GM12873 (cell line): ENCODE results near the gene RASAL2.
A peak's percentile ranks its signal among the peaks of the same experiment; 100 is the strongest.

Experiments
- TF ChIP-seq, protein P1 (sequence below): IDR thresholded peaks from 2 replicates; pipeline ENCODE4 v1.5.1; 2012; ENCODE audit warnings: low read depth, mild to moderate bottlenecking, moderate library complexity, low read length, control low read depth; ENCODE audit not compliant: insufficient read depth; ENCODE audit errors: missing control alignments

The RASAL2 gene

DNA sequence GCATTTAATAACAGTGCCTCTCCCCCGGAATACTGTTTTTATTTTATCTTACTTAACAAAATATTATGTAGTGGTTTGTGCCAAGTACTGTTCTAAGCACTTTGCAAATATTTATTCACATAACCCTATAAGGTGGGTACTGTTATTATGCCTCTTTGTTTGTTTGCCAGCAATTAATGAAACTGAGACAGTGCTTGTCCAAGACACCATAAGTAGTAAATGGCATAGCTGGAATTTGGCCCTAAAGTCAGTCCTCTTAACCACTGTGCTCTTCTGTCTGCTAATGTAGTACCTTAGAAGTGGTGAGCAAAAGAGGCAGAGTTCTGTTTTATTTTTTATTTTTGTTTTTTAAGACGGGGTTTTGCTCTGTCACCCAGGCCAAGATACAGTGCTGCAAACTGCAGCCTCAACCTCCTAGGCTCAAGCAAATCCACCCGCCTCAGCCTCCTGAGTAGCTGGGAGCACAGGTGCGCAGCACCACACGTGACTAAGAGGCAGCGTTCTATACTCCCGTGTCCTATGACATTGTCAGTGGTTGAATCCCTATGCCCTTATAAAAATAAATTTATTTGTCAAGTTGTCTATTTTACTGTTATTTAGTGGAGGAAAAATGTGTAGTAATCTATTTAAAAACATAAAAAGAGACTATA, 237.1 kb downstream of the RASAL2 start:
- TF ChIP-seq, protein P1, sequence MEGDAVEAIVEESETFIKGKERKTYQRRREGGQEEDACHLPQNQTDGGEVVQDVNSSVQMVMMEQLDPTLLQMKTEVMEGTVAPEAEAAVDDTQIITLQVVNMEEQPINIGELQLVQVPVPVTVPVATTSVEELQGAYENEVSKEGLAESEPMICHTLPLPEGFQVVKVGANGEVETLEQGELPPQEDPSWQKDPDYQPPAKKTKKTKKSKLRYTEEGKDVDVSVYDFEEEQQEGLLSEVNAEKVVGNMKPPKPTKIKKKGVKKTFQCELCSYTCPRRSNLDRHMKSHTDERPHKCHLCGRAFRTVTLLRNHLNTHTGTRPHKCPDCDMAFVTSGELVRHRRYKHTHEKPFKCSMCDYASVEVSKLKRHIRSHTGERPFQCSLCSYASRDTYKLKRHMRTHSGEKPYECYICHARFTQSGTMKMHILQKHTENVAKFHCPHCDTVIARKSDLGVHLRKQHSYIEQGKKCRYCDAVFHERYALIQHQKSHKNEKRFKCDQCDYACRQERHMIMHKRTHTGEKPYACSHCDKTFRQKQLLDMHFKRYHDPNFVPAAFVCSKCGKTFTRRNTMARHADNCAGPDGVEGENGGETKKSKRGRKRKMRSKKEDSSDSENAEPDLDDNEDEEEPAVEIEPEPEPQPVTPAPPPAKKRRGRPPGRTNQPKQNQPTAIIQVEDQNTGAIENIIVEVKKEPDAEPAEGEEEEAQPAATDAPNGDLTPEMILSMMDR, result no peak

DNA sequence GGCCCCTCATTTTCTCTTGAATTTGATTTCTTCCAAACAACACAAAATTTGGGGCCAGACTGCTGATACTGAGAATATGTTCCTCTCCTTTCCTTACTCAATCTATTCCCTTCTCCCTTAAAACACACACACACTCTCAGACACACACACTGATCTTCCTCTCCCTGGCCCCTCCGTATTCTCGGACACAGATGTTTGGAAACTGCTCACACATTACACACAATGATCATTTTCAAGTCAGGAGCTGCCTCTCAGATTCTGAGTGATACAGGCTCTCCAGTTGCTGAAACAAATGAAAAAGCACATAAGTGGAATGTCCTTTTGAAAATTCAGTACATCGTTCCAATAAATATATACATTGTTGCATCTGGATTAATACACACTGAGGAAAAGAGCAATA, 241.5 kb downstream of the RASAL2 start:
- TF ChIP-seq, protein P1, result no peak

DNA sequence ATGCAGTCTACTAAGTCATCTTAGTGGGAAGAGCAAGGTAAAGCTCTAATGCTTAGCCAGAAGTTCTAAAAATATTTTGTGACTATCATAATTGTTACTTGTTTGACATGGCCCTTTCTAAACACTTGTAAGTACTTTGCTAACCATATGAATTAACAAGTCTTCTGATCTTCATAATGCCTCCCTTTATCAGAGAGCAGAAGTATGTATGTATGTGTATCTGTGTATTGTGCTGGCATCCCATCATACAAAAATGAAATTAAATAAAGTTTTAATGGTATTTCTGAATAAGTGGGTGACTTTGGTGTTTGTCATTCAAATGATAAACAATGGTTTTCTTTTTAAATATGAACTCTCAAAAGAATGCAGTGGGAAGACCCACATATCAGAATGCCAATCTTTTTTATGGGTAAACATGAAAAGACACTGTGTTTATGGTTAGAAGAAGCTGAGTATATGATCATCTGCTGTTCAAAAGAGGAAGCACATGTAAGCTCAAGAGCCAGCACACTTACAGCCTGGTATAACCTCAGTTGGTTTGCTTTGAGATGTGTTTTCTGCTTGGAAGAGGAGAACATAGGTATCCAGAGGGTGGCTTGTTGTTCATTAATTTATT, 243.3 kb downstream of the RASAL2 start:
- TF ChIP-seq, protein P1, result no peak

DNA sequence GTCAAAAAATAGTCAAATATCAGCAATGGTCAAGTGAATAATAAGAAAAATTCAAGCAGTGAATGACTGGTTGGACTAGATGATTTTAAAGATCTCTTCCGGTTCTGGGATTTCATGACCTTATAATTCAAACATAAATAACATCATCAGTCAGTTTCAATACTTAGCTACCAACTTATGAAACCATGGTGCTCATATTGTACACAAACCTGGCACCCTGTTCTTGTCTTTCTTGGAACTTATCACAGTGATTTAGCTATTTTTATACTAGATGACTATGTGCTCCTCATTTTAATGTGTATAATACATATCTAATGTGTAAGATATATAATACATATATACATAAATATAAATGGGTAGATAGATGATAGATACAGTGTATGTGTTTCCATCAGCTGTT, 245.9 kb downstream of the RASAL2 start:
- TF ChIP-seq, protein P1, result no peak

DNA sequence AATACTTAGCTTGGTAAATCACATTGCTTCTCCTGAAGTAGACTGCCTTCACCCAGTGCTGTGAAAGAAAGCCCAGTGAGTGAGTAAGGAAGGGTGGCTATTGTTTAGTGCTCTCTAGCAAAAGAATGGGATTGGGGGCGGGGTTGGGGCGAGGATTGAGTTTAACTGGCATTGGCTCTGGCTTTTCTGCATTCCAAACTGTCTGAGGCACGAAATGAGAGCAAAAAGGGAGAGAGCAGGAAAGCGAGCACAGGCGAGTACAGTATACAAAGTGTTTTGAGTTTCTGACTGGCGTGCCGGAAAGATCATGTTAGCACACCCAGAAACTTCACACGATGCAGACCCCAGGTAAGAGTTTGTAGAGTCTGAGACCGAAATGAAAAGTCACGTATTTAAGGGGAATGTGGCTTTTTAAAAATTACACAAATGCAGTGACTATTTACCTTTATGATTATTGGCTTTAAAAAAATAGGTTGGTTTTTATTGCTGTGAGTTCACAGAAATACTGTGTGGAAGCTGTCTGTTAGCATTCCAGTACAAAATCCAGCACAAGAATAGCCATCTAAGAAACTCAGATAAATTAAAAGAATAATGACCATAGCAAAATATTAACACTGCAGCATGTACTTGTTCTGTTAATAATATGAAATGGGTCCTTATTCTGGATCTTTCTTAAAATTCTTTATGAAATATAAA, 247.5 kb downstream of the RASAL2 start:
- TF ChIP-seq, protein P1, result no peak

DNA sequence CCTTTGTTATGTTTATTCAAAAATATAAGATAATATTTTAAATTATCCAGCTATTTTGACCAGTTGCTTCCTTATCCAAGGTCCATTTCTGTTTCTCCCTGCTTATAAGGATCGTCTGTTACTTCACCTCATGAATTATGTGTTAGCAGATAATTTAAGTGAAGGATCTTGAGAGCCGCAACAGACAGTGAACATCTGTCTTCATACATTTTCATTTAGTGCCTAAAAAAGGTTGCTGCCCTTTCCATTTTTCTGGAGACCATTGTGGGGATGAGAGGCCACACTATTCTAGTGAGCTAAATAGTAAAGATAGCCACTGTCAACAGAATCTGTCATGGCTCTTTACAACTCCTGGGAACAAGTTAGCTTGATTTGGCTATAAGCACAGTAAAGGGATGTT, 248.8 kb downstream of the RASAL2 start:
- TF ChIP-seq, protein P1, result no peak

DNA sequence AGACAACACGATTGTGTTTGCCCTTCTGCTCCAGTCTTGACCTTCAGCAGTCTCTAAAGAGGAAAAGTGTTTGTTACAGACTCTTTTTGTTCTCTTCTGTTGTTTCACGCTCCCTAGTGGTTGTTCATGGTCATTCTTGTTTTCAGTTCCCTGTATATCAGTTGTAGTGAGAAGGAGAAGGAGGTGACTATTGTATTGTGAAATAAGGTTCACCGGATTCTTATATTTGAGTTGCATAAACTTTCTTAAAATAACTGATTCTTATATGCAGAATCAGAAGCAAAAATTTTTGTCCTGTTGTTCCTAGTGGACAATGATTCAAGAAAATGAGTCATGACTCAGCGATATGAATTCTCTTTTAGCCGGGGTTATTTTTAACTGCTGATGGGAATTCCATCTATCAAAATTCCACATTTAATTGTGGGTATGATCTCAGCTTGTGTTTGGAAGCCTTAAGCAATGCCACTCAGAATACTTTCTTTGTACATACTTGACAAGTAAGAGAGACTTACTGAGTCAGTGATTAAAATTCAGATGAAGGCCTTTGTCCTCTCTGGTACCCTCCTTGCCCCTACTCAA, 250.7 kb downstream of the RASAL2 start:
- TF ChIP-seq, protein P1, result peak; percentile 39
